ENCODE data around the gene LMO3. TPM values are rescaled to one million over a fixed set of nuclear protein-coding genes. Genes with fewer than 3 reads are reported as not detected.

Gene LMO3
- total RNA-seq, 2 donors from 2014 or later, result 3.7 to 9.6 TPM

DNA sequence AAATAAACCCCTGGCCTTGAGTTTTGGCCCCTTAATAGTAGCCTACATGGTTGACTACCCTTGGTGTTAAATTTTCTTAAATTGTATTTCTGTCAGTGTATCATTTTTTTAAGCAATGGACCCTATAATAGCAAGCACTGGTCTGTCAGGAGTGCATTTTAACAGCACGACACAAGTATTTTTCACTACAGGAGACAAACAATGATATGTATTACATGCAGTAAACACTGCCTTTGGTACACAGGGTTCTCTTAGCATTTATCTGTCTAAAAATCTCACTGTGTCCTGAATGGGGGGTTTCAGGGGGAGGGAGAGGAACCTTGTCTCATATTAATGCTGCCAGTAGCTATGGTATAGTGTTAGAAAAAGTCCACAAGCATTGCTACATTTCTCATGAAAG lies 18.4 kb downstream of the LMO3 start:
- WGBS, result 67% methylated on average over 1 of the region's 1 CpG
- Histone ChIP-seq H3K4me3 (no peak overlapping the region), H3K4me1 (replicated peaks) (no peaks in the 10 kb centered on the region), H3K27me3 (replicated peaks; ENCODE audit: insufficient read depth) (no peaks in the 10 kb centered on the region), H3K27ac (peak overlapping the region in 1 of 2 donors; percentile 13), H3K9me3 (no peaks in the 10 kb centered on the region), H3K36me3 (no peaks in the 10 kb centered on the region)
- intact Hi-C loops (cut with DNase I), result no loop called here
- DNase-seq (ENCODE audit: low spot score), result no peak
- TF ChIP-seq, protein P1, sequence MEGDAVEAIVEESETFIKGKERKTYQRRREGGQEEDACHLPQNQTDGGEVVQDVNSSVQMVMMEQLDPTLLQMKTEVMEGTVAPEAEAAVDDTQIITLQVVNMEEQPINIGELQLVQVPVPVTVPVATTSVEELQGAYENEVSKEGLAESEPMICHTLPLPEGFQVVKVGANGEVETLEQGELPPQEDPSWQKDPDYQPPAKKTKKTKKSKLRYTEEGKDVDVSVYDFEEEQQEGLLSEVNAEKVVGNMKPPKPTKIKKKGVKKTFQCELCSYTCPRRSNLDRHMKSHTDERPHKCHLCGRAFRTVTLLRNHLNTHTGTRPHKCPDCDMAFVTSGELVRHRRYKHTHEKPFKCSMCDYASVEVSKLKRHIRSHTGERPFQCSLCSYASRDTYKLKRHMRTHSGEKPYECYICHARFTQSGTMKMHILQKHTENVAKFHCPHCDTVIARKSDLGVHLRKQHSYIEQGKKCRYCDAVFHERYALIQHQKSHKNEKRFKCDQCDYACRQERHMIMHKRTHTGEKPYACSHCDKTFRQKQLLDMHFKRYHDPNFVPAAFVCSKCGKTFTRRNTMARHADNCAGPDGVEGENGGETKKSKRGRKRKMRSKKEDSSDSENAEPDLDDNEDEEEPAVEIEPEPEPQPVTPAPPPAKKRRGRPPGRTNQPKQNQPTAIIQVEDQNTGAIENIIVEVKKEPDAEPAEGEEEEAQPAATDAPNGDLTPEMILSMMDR (IDR thresholded peaks at IDR 0.05), result no peak
- no peak for TF ChIP-seq POLR2A (IDR thresholded peaks at IDR 0.05)
- TF ChIP-seq POLR2AphosphoS5 (IDR thresholded peaks at IDR 0.05), result no peak

DNA sequence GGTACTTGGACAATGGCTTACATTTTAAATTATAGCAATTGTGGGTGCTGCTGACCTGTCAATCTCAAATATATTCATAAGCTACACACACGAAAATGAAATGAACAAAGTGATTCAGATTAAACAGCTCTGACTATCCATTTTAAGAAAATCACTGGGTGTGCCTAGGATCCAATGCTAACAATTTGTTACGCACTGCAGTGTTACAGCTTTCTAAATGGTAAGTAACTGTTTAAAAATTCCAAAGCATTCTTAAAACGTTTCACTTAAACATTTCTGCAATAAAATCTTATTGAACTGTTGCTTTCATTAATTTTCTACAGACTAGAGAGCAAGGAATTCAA lies 18.9 kb downstream of the LMO3 start:
- Histone ChIP-seq H3K9me3 (no peaks in the 10 kb centered on the region), H3K36me3 (no peaks in the 10 kb centered on the region), H3K4me1 (replicated peaks) (no peaks in the 10 kb centered on the region), H3K27me3 (replicated peaks; ENCODE audit: insufficient read depth) (no peaks in the 10 kb centered on the region), H3K27ac (peak overlapping the region in 1 of 2 donors; percentile 13), H3K4me3 (no peak overlapping the region)
- intact Hi-C loops (cut with DNase I), result no loop called here
- DNase-seq (ENCODE audit: low spot score), result no peak
- TF ChIP-seq, protein P1 (IDR thresholded peaks at IDR 0.05), result no peak
- TF ChIP-seq POLR2AphosphoS5 (IDR thresholded peaks at IDR 0.05), result no peak
- no peak for TF ChIP-seq POLR2A (IDR thresholded peaks at IDR 0.05)
- 36% methylated on average over 3 of the region's 3 CpGs for WGBS

DNA sequence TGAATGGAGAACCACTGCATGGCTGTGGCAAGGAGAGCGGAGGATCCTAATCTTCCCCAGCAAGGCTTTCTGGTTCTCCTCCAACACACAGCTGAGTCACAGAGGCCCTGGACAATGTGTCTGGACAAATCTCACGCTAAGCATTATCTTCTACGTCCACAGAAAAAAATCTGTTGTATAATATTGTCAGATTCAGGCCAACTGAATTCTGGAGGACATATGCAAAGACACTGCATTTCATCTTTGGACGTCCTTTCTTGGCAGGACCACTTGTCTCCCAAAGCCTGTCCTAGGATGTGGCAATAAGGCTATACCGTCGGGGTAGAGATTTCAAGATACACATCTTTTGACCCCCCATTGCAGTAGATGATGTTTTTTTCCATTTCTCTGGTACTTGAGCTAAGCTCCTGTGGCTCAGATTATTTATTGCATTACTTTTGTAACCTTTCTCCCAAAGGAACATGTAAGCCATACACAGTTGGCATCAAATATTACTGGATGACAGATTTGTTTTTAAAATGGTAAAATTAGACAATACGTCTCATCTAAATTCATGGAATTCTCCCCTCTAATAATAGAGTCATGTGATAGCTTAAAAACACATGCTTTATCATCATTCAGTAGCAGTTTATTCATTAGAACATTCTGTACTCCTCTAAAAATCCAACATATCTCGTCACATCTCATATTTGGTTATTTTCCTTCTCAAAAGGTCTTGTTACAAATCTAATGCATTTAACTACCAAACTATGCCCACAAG lies 19.4 kb downstream of the LMO3 start:
- TF ChIP-seq, protein P1 (IDR thresholded peaks at IDR 0.05), result no peak
- TF ChIP-seq POLR2AphosphoS5 (IDR thresholded peaks at IDR 0.05), result no peak
- no peak for TF ChIP-seq POLR2A (IDR thresholded peaks at IDR 0.05)
- WGBS, result 60% methylated on average over 8 of the region's 8 CpGs
- Histone ChIP-seq H3K9me3 (no peaks in the 10 kb centered on the region), H3K36me3 (no peaks in the 10 kb centered on the region), H3K4me1 (replicated peaks) (no peaks in the 10 kb centered on the region), H3K27ac (peak overlapping the region; percentile 13 to 29), H3K27me3 (replicated peaks; ENCODE audit: insufficient read depth) (no peaks in the 10 kb centered on the region), H3K4me3 (no peak overlapping the region)
- DNase-seq (ENCODE audit: low spot score), result no peak
- intact Hi-C loops (cut with DNase I), result no loop called here

DNA sequence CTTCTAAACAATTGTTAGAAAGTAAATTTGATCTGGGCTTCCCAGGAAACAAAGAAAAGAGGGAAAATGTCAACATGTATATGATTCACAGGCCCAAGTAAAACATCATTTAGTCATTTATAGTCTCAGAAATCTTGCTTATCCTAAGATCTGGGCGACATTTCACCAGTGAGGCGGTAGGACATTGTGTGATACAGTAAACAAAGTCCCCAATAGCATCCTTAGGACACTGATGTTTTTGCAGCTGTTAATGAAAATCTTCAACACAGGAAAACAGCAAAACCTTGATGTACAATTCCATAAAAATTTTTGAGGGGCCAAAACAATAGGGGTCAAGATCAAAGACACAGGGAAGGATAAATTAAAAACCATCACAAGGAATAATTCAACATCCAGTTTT lies 20.2 kb downstream of the LMO3 start:
- TF ChIP-seq, protein P1 (IDR thresholded peaks at IDR 0.05), result no peak
- TF ChIP-seq POLR2A (IDR thresholded peaks at IDR 0.05) (no peak), POLR2AphosphoS5 (IDR thresholded peaks at IDR 0.05) (no peak)
- no peak overlapping the region for H3K27ac ChIP-seq
- no peaks in the 10 kb centered on the region for H3K27me3 ChIP-seq (replicated peaks; ENCODE audit: insufficient read depth)
- WGBS, result 72% methylated on average over 2 of the region's 2 CpGs
- no peaks in the 10 kb centered on the region for H3K4me1 ChIP-seq (replicated peaks)
- no peaks in the 10 kb centered on the region for H3K36me3 ChIP-seq
- DNase-seq (ENCODE audit: low spot score), result no peak
- no peak overlapping the region for H3K4me3 ChIP-seq
- no peaks in the 10 kb centered on the region for H3K9me3 ChIP-seq
- intact Hi-C loops (cut with DNase I), result no loop called here

Measured in prostate gland (tissue), 2 donors.